HepG2 (cell line): ENCODE results near the gene ELP2. TPM values are rescaled to one million over a fixed set of nuclear protein-coding genes. Genes with fewer than 3 reads are reported as not detected.
A peak's percentile ranks its signal among the peaks of the same experiment; 100 is the strongest.

ENCODE experiments used
- ATAC-seq: fragments of 200-7000 bp; cut with Tn5 transposase; 3 replicates; pipeline ENCODE4 v1.9.1; 2020; ENCODE audit warnings: mild to moderate bottlenecking, moderate library complexity
- BruUV-seq: library from RNA; stranded (reverse); fragments of 400-500 nt; replicated peaks from 2 replicates; lab custom pipeline; 2021; lab: Mats Ljungman, UMichigan
- CTCF ChIA-PET: fragments of 300-600 bp; formaldehyde crosslinking; extraction: SDS; loops from one replicate; lab custom pipeline; 2021; ENCODE audit warnings: low total read pairs, inconsistent platforms, low intra/inter-chr PET ratio; lab: Yijun Ruan, JAX
- POLR2A ChIA-PET: fragments of 350-600 bp; sonication (Branson Sonifier 250); formaldehyde crosslinking; loops from one replicate; lab custom pipeline; 2020; ENCODE audit warnings: antibody characterized with exemption, inconsistent platforms; lab: Yijun Ruan, JAX
- DNase-seq: peaks from one replicate; pipeline ENCODE4 v3.0.0-alpha.2; 2015; ENCODE audit warnings: low spot score
- FAIRE-seq: peaks from 3 replicates; lab custom pipeline; 2011; peaks lifted over from hg19 to GRCh38; lab: Jason Lieb, UNC
- H2AFZ ChIP-seq: one replicate; pipeline ENCODE4 v1.6.1; 2011; ENCODE audit warnings: low read length, inconsistent platforms
- H3K27ac ChIP-seq: fragments of 300-600 bp; 3 replicates; pipeline ENCODE4 v1.8.0; 2011; ENCODE audit warnings: mixed run types, mild to moderate bottlenecking, mixed read lengths, low read length, inconsistent platforms; ENCODE audit not compliant: insufficient read depth; ENCODE audit errors: extremely low read length
- H3K27me3 ChIP-seq, 2 experiments: fragments of 200-600 bp in 1 of 2; 2 replicates in 1 of 2; 3 replicates in 1 of 2; pipeline versions ENCODE4 v1.6.0 to v1.8.0; 2011; ENCODE audit warnings: low read length in 2 of 2, mild to moderate bottlenecking in 2 of 2, moderate library complexity in 2 of 2, inconsistent platforms in 1 of 2; ENCODE audit not compliant: insufficient read depth in 2 of 2, control insufficient read depth in 1 of 2
- H3K36me3 ChIP-seq, 2 experiments: fragments of 200-600 bp in 1 of 2; replicated peaks in 1 of 2; 2 replicates in 1 of 2; 3 replicates in 1 of 2; pipeline versions ENCODE4 v1.5.1 to v1.8.0; 2011; ENCODE audit warnings: low read length in 2 of 2, inconsistent platforms in 1 of 2; ENCODE audit not compliant: insufficient read depth in 2 of 2, control insufficient read depth in 1 of 2
- H3K4me1 ChIP-seq: 2 replicates; pipeline ENCODE4 v1.5.1; 2012; ENCODE audit warnings: low read length, inconsistent platforms; ENCODE audit not compliant: insufficient read depth
- H3K4me2 ChIP-seq: 2 replicates; pipeline ENCODE4 v1.6.0; 2011; ENCODE audit warnings: low read depth, low read length, inconsistent platforms
- H3K4me3 ChIP-seq, 3 experiments: fragments of 200-600 bp in 1 of 3; sonication (generic), shearing (Covaris generic) in 1 of 3; replicated peaks in 1 of 3; 2 replicates each; pipeline ENCODE4 v1.5.1; 2011 to 2016; ENCODE audit warnings: low read length in 3 of 3, inconsistent platforms in 2 of 3, low read depth in 2 of 3, mild to moderate bottlenecking in 2 of 3, control low read depth in 1 of 3, mixed read lengths in 1 of 3; ENCODE audit not compliant: insufficient read depth in 1 of 3
- H3K79me2 ChIP-seq: one replicate; pipeline ENCODE4 v1.6.1; 2011; ENCODE audit warnings: low read length, inconsistent platforms; ENCODE audit not compliant: insufficient read depth
- H3K9ac ChIP-seq: 2 replicates; pipeline ENCODE4 v1.6.0; 2011; ENCODE audit warnings: mild to moderate bottlenecking, low read depth, low read length, inconsistent platforms; ENCODE audit not compliant: insufficient read depth
- H3K9me3 ChIP-seq: 2 replicates; pipeline ENCODE4 v1.5.1; 2012; ENCODE audit warnings: mild to moderate bottlenecking, low read length
- H4K20me1 ChIP-seq: 2 replicates; pipeline ENCODE4 v1.6.0; 2011; ENCODE audit warnings: inconsistent platforms, mild to moderate bottlenecking, low read length, moderate library complexity; ENCODE audit not compliant: insufficient read depth
- CREB1 ChIP-seq, 2 experiments: fragments of 450-650 bp in 1 of 2; IDR thresholded peaks; 2 replicates each; pipeline ENCODE4 v1.6.1; 2016 to 2017; ENCODE audit warnings: control low read depth in 1 of 2, mild to moderate bottlenecking in 1 of 2, missing compliant biosample characterization in 1 of 2, missing genetic modification characterization in 1 of 2
- GMEB1 ChIP-seq: sonication (generic); formaldehyde crosslinking; IDR thresholded peaks from 2 replicates; pipeline ENCODE4 v1.5.1; 2020; ENCODE audit warnings: missing genetic modification reagents, mild to moderate bottlenecking, borderline replicate concordance
- TFDP1 ChIP-seq: IDR thresholded peaks from 2 replicates; pipeline ENCODE4 v1.6.1; 2016; ENCODE audit warnings: missing compliant biosample characterization, missing genetic modification reagents, borderline replicate concordance
- ZFP91 ChIP-seq: sonication (generic); formaldehyde crosslinking; IDR thresholded peaks from 2 replicates; pipeline ENCODE4 v1.9.0; 2022; ENCODE audit warnings: missing genetic modification reagents, mild to moderate bottlenecking, borderline replicate concordance
- ZNF124 ChIP-seq: sonication (generic); formaldehyde crosslinking; IDR thresholded peaks from 2 replicates; pipeline ENCODE4 v1.4.0; 2020; ENCODE audit warnings: missing genetic modification reagents
- ZNF460 ChIP-seq: sonication (generic); formaldehyde crosslinking; IDR thresholded peaks from 2 replicates; pipeline ENCODE4 v1.5.1; 2020; ENCODE audit warnings: missing genetic modification reagents, mild to moderate bottlenecking, borderline replicate concordance
- ZNF770 ChIP-seq: sonication (generic); formaldehyde crosslinking; IDR thresholded peaks from 2 replicates; pipeline ENCODE4 v1.5.0; 2020; ENCODE audit warnings: mild to moderate bottlenecking, missing genetic modification reagents
- WGBS: methylation state at CpG from one replicate; pipeline ENCODE4 v1.1.6; 2017; ENCODE audit warnings: low lambda C conversion rate; 5-methylcytosine and 5-hydroxymethylcytosine counted together
- in situ Hi-C: cut with HindIII; loops from 2 replicates; pipeline ENCODE4 v1.10.0; 2017; ENCODE audit warnings: low pct_unique_long_range_greater_than_20kb; ENCODE audit not compliant: extremely low pct_ligation_motif_present
- intact Hi-C: fragments of 100-400 bp; cut with micrococcal nuclease; formaldehyde crosslinking; loops from one replicate; pipeline ENCODE4 v1.10.0; 2022; ENCODE audit not compliant: unreplicated experiment
- polyA plus RNA-seq, 8 experiments: library from polyadenylated mRNA; depleted of rRNA in 3 of 8; stranded (reverse) in 7 of 8; unstranded in 1 of 8; fragments of >200 nt; fragmentation: Illumina TruSeq in 4 of 8; extraction: Trizol in 4 of 8; gene quantifications; 2 replicates each; pipeline versions ENCODE4 v1.2.1 to v1.2.3, GENCODE V29; 2011 to 2016; ENCODE audit warnings: low read depth in 4 of 8, missing spikeins in 1 of 8, mixed read lengths in 1 of 8; ENCODE audit not compliant: insufficient read depth in 1 of 8
- total RNA-seq, 5 experiments: library from RNA; depleted of rRNA; stranded (reverse); fragments of >200 nt; fragmentation: Illumina TruSeq; extraction: Trizol; gene quantifications; 2 replicates each; pipeline ENCODE4 v1.2.3, GENCODE V29; 2016; ENCODE audit warnings: low read depth in 1 of 5

The ELP2 gene
- total and polyA plus RNA-seq, 2 of the 13 experiments (the other 11 are each of a cell fraction or from before 2014, with no cell fraction given), result 98.7 to 100 TPM

- peak; percentile 52; the same call in 1 of the 2 replicates for TF ChIP-seq ZFP91 (CRISPR knock-in tag)
Observed at GRCh38 chr18:36130883-36131653, 1.4 kb downstream of the ELP2 start (continued).

GRCh38 chr18:36131692-36132483 is 2.2 kb downstream of the ELP2 start:
- Histone ChIP-seq H3K27me3 (no peaks in the 10 kb centered on the region; a peak in 1 of 5 replicates), H3K36me3 (peaks cover 2 to 27% of the 10 kb centered on the region in 2 experiments), H3K4me1 (peaks cover 46% of the 10 kb centered on the region), H2AFZ (no peak overlapping the region), H3K4me2 (peak overlapping the region; percentile 81), H3K27ac (peak overlapping the region; percentile 36), H3K9me3 (no peaks in the 10 kb centered on the region), H3K79me2 (peaks cover 78% of the 10 kb centered on the region), H3K9ac (peak overlapping the region; percentile 98; the same call in 1 of the 2 replicates), H4K20me1 (peaks cover 36% of the 10 kb centered on the region), H3K4me3 (peak overlapping the region; percentile 83 to 87 (median 87); a peak in 5 of 6 replicates)
- in situ Hi-C loops, result no loop called here
- peak; percentile 49 for FAIRE-seq
- no peak for ATAC-seq
- CTCF ChIA-PET, result no interaction called here
- 69% methylated on average over 9 of the region's 9 CpGs for WGBS
- intact Hi-C loops, result no loop called here
- POLR2A ChIA-PET, result interaction anchor here (0.6 to 4.7 kb wide), 6 partner anchors 35 to 697 kb away, joined by 3 to 42 read pairs (median 4); partner anchors contain the start of genes KIAA1328, MOCOS and TPGS2
- no TSS peak for BruUV-seq
- DNase-seq, result no peak
- TF ChIP-seq ZNF770 (CRISPR knock-in tag), result peak; percentile 87
- TF ChIP-seq TFDP1 (CRISPR knock-in tag), result no peak
- no peak for TF ChIP-seq ZNF124
- TF ChIP-seq CREB1 (IDR thresholded peaks at IDR 0.05), result no peak
- TF ChIP-seq CREB1 (CRISPR knock-in tag; IDR thresholded peaks at IDR 0.05), result no peak
- peak; percentile 77; the same call in 1 of the 2 replicates for TF ChIP-seq ZNF460
- TF ChIP-seq GMEB1, result 0 out of 2 replicates have a peak, but pooled peaks have one; percentile 30
